22Rv1 (cell line): ENCODE measurements around the gene SLC35F1.

Experiments used
- CTCF ChIP-seq: fragments of 450-650 bp; IDR thresholded peaks from 2 replicates; pipeline ENCODE4 v1.5.1; 2017; ENCODE audit warnings: mild to moderate bottlenecking
- ZFX ChIP-seq: fragments of 450-650 bp; IDR thresholded peaks from 2 replicates; pipeline ENCODE4 v1.6.1; 2017; ENCODE audit warnings: antibody characterized with exemption, borderline replicate concordance

GRCh38 chr6:118152524-118152923, 245.5 kb downstream of the SLC35F1 start:
- TF ChIP-seq CTCF (no peak), ZFX (no peak)
